Activated effector memory CD4-positive, alpha-beta T cell treated with anti-CD3 and anti-CD28 coated beads, Interleukin-2, amount 50 U/mL, for 16 hours (primary cell): ENCODE measurements around the gene PLIN1.

Source experiments
- DNase-seq: peaks from one replicate; pipeline ENCODE4 v3.0.0-alpha.2; 2020

Gene PLIN1

DNA sequence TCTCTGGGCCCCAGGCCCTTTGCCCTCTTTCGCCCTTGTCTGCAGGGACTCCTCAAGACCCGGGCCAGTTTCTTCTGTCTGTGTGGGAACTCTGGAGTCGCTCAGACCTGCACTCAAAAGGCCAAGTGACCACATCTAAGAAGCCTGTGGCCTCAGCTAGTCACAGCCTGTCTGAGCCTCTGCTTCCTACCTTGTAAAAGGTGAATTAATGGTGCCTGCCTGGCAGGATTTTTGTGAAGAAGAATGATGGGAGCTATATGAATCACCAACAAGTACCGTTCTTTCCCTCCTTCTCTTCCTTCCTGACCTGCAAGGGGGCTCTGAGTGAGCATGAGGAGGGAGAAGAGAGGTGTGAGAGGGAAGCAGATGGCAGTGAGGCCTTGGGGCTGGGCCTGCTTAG is 7.5 kb downstream of the PLIN1 start:
- no peak for DNase-seq

- DNase-seq, result no peak
Observed at GRCh38 chr15:89670971-89671560, 8.1 kb downstream of the PLIN1 start.

- DNase-seq, result no peak
Observed at GRCh38 chr15:89669941-89670340, 9.2 kb downstream of the PLIN1 start.

DNA sequence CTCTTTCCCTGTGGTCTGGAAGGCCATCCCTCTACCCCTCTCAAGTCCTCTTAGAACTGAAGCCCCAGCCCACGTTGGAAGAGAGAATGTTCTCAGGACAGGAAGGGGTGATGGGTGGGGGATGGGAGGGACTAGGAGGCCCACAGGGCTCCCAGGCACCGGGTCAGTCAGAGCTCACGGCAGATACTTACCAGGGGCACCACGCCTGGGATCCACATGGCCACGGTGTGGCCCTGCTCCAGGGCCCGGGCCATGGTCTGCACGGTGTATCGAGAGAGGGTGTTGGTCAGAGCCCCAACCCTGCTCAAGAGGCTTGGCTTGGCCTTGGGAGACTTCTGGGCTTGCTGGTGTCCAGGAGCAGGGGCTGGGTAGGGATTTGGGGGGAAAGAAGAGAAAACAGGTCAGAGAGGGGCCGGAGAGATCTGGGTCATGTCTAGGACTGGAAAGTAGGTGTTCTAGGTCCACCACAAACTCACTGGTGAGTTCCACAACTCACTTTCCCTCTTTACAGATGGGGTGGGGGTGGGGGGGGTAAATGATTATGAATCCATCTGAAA is 9.8 kb downstream of the PLIN1 start:
- DNase-seq, result no peak

DNA sequence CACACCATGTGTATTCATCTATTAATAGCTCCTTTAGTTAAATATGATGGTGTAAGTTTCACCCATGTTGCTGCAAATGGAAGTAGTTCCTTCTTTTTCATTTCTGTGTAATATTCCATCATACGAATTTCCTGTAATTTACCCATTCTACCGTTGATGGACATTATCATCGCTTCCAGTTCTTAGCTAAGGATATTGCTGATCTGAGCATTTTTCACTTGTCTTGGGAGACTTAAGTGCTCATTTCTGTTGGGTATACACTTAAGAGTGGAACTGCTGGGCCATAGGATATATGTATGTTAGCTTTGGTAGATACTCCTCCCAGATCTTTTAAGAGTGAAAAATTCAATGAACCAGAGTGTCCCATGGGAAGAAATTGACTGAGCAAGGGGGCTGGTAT is 11.0 kb downstream of the PLIN1 start:
- DNase-seq, result no peak

DNA sequence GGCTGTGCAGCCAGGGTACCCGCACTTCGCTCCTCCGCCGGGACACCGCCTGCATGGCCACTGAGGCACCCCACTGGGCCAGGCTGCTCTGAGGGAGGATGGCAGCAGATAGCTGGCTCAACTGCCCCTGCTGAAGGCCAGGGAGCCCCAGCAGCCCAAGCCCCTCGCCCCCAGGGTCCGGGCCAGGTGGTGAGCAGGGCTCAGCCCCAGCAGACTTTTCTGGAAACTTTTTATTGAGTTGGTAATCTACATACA is 11.5 kb downstream of the PLIN1 start:
- DNase-seq, result no peak

GRCh38 chr15:89666858-89667705 is 12.1 kb downstream of the PLIN1 start:
- no peak for DNase-seq

GRCh38 chr15:89666184-89666857 is 12.8 kb downstream of the PLIN1 start:
- DNase-seq, result no peak

DNA sequence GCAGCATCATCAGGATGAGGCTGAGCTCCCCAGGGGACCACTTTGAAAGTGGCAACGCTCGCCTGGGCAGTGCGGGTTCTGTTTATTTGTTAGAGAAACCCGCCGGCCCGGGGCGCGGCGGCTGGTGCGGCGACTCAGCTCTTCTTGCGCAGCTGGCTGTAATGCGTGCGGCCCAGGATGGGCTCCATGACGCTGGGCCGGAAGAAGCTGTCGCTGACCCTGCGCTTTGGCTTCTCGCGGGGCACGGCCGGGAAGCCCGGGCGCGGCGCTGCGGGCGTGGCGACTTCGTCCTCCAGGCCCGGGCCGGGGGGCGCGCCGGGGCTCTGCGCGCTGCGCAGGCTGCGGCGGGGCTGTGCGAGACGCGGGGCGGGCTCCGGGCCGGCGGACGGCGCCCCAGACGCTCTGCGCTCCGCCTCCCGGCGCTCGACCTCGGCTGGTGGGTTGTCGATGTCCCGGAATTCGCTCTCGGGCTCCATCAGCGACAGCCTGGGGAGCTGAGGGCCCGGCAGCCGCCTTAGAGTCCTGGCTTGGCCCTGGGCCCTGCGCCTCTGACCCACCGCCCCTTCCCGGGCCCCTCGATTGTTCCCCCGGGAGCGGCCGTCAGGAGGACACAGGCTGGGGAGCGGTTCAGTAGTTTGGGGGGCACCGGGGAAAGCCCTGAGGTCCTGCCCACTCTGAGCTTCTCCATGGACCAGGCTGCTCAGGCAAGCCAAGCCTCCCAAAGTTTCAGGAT is 13.6 kb downstream of the PLIN1 start:
- DNase-seq, result no peak

GRCh38 chr15:89664441-89665350 is 14.5 kb downstream of the PLIN1 start:
- DNase-seq, result no peak

DNA sequence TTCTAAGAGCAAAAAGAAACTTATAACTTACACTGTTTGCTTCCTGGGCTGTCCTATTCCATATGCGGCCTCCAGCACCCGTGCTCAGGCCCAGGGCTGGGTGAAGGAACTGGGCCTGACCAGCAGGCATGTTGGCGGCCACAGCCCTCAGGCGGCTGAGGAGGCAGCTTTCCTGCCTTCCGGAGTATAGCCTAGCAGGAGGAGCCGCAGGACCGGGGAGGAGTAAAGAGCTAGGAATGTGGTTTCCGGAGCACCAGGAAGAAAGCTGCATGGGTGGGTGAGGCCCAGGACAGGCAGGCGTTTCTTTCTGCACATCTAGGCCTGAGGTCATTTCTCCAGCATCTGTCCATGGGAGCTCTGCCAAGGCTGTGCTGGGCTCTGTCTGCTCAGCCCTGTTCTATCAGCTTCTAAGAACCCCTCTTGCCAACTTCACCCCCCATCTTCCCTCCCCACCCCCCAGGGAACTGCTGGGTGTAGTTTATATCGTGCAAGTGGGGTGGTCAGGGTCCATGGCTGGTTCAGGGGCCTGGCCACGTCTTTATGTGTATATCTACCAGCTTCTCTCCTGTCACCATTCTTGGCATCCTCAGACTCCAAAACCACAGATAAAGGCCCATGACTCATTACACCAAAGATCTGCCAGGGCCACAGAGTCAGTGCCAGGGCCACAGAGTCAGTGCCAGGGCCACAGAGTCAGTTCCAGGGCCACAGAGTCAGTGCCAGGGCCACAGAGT is 16.1 kb downstream of the PLIN1 start:
- DNase-seq, result no peak

- no peak for DNase-seq
Observed at GRCh38 chr15:89660556-89660955, 18.6 kb downstream of the PLIN1 start.

DNA sequence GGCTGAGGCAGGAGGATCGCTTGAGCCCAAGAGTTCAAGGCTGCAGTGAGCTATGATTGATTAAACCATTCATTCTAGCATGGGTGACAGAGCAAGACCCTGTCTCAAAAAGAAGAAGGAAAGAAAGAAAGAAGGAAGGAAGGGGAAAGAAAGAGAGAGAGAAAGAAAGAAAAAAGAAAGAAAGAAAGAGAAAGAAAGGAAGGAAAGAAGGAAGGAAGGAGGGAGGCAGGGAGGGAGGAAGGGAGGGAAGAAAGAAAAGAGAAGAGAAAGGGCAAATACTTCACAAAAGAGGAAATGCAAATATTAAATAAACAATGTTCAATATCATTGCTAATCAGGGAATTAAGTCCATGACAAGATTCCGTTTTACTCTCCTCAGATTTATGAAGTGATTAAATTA is 19.9 kb downstream of the PLIN1 start:
- DNase-seq, result no peak

DNA sequence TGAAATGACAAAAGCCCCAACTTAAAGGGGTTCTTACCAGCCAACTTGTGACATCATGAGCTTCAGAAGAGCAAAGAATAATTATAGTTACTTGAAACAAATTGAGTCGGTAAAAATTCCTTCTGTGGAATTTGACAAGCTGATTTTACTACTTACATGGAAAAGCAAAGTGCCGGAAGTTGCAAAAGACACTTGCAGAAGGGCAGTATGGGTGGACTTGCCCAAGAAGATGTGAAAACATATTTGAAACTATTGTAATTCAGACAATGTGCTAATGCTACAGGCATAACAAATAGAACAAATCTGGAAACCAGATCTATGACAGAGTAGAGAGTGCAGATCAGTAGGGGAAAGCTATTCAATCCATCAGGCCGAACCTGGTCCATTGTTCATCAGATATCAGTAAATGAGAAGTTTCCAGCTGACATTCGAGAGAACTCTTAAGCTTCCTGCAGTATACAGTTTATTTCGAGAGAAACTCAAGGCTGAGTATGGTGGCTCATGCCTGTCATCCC is 21.4 kb downstream of the PLIN1 start:
- no peak for DNase-seq

DNA sequence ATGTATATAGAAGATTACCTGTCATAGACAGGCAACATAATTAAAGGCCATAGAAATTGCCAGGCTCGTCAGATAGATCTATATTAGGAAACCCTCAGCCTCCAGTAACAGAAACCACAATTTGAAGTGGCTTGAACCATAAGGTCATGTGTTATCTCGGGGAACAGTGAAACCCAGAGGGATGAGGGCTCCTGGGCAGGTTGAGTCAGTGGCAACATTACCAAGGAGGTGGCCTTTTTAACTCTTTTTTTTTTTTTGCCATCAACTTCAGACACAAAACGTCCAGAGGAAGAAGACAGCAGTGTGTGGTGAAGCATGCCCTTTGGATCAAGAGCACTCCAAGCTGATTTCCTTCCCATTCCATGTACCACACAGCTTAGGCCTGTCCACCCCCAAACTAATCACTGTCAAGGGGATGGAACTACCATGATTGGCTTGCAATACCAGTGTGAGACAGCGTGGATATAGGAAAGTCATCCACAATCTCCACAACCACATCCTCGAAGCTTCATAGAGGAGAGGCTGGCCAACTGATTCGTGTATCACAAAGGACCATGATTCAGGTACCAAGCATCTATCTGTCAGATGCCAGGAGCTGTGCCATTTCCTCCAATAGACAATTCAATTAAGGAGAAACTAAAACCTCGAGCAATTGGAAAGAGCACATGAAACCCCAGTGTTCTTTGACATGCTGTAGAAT is 22.9 kb downstream of the PLIN1 start:
- no peak for DNase-seq

GRCh38 chr15:89654847-89655805 is 24.0 kb downstream of the PLIN1 start, which contains the start of gene KIF7:
Gene KIF7 (minus strand): TSS chr15:89655467. CDS start chr15:89652930, 2,537 bp downstream.
- DNase-seq, result peak; percentile 62

DNA sequence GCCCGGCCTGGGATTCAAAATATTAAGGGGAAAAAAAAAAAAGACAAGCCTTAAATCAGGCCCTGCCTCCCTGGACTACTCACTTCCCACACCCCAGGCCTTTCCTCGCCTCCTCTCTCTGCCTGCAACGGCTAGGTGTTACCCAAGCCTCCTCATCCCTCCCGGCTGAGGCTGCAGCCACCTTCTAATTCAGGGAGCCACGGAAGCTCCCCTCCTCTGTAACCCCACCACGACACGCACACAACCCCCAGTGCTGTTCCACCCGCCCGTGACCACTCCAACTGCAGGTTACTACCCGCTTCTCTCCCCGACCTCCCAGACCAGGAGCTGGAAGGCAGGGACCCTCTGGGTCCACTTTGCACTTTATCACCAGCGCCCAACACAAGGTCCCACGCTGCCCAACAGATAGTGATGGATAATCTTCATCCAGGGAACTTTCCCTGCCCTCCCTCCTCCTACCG is 24.8 kb downstream of the PLIN1 start:
- DNase-seq, result peak; percentile 33

DNA sequence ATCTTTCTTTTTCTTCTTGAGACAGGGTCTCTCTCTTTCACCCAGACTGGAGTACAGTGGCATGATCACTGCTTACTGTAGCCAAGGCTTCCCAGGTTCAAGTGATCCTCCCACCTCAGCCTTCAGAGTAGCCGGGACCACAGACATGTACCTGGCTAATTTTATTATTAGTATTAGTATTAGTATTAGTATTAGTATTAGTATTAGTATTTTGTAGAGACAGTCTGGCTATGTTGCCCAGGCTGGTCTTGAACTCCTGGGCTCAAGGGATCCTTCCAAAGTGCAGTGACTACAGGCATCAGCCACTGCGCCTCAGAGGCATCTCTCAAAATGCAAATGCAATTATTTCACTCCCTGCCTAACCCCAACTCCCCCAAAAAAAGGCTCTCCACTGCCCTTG is 25.6 kb downstream of the PLIN1 start:
- peak; percentile 2 for DNase-seq

DNA sequence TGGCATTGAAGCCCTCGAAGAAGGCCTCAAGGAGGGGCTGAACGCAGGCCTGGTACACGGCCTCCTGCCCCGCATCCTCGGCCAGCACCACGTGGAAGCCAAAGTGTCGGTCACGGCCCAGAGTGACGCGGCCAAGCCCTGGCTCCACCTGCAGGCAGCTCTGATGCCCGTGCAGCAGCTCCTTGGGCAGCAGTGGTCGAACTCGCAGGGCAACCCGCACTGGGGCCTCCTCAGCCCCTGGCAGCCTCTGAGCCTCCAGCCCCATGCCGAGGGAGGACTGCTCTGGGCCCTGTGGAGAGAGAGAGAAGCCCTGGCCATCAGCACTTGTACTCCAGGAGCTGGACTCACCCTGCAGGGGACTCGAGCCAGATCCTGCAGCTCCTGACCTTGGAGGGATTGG is 26.5 kb downstream of the PLIN1 start:
- DNase-seq, result peak; percentile 60
